Parathyroid adenoma (tissue), 2 donors: Measurements from ENCODE around the gene COTL1.

Experiments used
- H2AFZ ChIP-seq: fragments of 300-600 bp; sonication (generic); one replicate; pipeline ENCODE4 v1.7.0; 2017; ENCODE audit warnings: antibody characterized with exemption, mild to moderate bottlenecking
- H3K27ac ChIP-seq: fragments of 300-600 bp; sonication (generic); one replicate; pipeline ENCODE4 v1.7.0; 2017
- H3K27me3 ChIP-seq: fragments of 300-600 bp; sonication (generic); one replicate; pipeline ENCODE4 v1.7.0; 2017; ENCODE audit warnings: low read length; ENCODE audit not compliant: control insufficient read depth, insufficient read depth
- H3K36me3 ChIP-seq: fragments of 300-600 bp; sonication (generic); one replicate; pipeline ENCODE4 v1.7.0; 2017; ENCODE audit warnings: low read length; ENCODE audit not compliant: control insufficient read depth, insufficient read depth
- H3K4me1 ChIP-seq: fragments of 300-600 bp; sonication (generic); one replicate; pipeline ENCODE4 v1.7.0; 2017; ENCODE audit warnings: control low read depth
- H3K4me2 ChIP-seq: fragments of 300-600 bp; sonication (generic); one replicate; pipeline ENCODE4 v1.7.0; 2017; ENCODE audit warnings: low read length
- H3K4me3 ChIP-seq: fragments of 300-600 bp; sonication (generic); one replicate; pipeline ENCODE4 v1.7.0; 2017; ENCODE audit warnings: low read depth, low read length
- H3K79me2 ChIP-seq: fragments of 300-600 bp; sonication (generic); one replicate; pipeline ENCODE4 v1.7.0; 2017; ENCODE audit warnings: control low read depth
- H3K9ac ChIP-seq: fragments of 300-600 bp; sonication (generic); one replicate; pipeline ENCODE4 v1.7.0; 2017; ENCODE audit warnings: mild to moderate bottlenecking
- H3K9me3 ChIP-seq: fragments of 300-600 bp; sonication (generic); one replicate; pipeline ENCODE4 v1.7.0; 2017; ENCODE audit warnings: low read length; ENCODE audit not compliant: control insufficient read depth
- TF ChIP-seq, protein P1 (sequence below): fragments of 300-600 bp; sonication (generic); IDR thresholded peaks from one replicate; pipeline ENCODE4 v1.7.0; 2017; ENCODE audit warnings: antibody characterized with exemption, mild to moderate bottlenecking
- donor health status: primary hyperparathyroidism.

Gene COTL1

DNA sequence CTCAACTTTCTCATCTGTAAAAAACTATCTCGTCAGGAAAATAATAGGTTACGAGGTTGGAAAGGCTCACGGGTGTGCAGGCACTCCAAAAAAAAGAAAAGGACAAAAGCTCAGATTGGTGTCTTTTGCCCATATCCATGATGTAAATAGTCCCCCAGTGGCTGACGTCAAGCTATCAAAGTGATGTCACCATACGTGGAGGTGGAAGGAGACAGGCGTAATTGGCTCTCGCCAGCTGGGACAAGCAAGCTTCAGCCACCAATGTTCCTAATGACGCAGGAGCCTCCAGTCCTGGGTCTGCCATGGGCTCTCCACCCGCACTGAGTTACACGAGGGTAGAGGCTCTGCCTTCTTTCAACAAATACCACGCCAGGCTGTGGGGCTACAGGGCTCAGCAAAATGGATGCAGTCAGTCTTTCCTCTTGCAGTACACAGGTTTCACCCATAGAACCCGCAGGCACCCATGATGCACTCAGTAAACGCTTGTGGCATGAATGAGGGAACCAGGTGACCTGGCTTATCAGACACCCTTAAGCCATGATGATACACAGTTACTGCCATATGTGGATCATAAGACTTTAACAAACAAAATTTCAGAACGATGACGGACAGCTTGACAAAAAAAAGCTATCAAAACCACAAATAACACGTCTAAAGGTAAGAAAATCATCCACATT is 50.5 kb downstream of the COTL1 start:
- H3K27me3 ChIP-seq: no peaks in the 10 kb centered on the region

DNA sequence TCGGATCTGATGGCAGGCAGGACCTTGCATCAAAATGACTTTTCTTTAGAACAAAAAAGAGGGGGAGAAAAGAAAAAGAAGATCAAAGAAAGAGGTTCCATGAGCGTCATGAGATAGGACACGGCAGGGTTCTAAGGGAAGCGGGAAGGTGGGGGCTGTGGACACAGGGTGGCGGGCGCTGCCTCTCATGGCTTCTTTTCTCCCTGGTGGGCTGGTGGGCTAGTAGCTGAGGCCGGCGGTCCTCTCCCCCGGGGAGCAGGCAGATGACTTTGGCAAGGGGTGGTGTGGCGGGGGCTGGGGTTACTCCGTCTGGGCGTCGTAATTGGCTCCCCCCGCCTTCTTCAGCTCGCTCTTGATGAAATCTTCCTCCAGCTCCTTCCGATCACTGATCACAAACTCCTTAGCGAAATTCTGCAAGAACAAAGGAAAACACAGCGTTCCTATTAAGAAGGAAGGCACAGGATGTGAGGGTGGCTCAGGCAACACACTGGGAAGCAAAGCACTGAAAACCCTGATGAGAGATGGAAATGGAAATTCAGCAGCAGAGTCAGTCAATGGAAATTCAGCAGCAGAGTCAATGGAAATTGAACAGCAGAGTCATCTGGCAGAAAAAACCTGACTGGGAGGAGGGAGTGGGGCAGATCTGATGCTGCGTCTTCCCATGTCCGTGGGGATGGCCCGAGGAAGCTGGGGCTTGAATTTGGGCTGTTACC is 51.2 kb downstream of the COTL1 start:
- Histone ChIP-seq H2AFZ (no peak overlapping the region), H3K4me1 (no peaks in the 10 kb centered on the region), H3K9me3 (no peaks in the 10 kb centered on the region), H3K4me2 (no peak overlapping the region), H3K9ac (no peak overlapping the region), H3K4me3 (no peak overlapping the region), H3K36me3 (no peaks in the 10 kb centered on the region), H3K27me3 (no peaks in the 10 kb centered on the region), H3K79me2 (no peaks in the 10 kb centered on the region), H3K27ac (no peak overlapping the region)
- TF ChIP-seq, protein P1, sequence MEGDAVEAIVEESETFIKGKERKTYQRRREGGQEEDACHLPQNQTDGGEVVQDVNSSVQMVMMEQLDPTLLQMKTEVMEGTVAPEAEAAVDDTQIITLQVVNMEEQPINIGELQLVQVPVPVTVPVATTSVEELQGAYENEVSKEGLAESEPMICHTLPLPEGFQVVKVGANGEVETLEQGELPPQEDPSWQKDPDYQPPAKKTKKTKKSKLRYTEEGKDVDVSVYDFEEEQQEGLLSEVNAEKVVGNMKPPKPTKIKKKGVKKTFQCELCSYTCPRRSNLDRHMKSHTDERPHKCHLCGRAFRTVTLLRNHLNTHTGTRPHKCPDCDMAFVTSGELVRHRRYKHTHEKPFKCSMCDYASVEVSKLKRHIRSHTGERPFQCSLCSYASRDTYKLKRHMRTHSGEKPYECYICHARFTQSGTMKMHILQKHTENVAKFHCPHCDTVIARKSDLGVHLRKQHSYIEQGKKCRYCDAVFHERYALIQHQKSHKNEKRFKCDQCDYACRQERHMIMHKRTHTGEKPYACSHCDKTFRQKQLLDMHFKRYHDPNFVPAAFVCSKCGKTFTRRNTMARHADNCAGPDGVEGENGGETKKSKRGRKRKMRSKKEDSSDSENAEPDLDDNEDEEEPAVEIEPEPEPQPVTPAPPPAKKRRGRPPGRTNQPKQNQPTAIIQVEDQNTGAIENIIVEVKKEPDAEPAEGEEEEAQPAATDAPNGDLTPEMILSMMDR: no peak

More for the DNA sequence above, 50.5 kb downstream of the COTL1 start:
- Histone ChIP-seq H2AFZ (no peak overlapping the region), H3K9me3 (no peaks in the 10 kb centered on the region), H3K27ac (no peak overlapping the region), H3K9ac (no peak overlapping the region), H3K4me1 (no peaks in the 10 kb centered on the region), H3K36me3 (no peaks in the 10 kb centered on the region), H3K4me3 (no peak overlapping the region), H3K79me2 (no peaks in the 10 kb centered on the region), H3K4me2 (no peak overlapping the region)
- TF ChIP-seq, protein P1: no peak

DNA sequence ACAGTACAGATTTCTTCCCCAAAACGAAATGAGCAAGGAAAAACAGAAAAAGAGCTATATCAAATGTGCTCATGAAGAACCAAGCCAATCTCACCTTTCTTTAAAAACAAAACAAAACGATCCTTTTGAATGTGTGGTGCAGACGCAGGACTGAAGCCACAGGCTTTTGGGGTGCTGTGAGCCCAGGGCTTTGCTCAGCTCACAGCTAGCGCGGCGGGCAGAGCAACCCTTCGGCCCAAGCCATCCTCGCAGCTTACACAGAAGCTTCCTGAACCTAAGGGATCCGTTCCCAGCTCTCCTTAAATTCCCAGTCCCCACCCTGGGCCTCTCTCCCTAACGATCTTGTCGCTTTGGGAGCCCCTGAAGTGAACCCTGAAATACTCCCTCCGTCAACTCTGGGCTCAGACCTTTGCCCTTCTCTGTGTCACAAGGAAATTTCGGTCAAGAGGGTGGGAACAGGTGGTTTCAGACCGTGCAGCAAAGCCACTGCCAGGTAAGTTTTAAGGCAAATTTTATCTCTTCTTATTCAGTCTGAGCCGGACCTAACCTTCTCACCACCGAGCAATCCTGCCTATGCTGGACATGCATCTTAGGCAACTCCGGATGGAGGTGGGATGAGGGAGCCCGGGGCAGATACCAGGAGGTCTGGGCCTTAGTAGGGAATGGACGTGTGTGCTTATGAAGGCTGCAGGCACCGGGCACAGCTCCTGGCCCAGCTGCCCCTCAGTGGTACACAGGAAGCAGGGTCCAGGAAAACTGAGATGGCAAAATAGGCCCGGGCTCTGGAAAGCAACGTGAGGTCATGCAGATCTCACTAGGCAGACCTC is 52.0 kb downstream of the COTL1 start:
- no peaks in the 10 kb centered on the region for H3K79me2 ChIP-seq
- H3K9ac ChIP-seq: no peak overlapping the region
- H3K4me3 ChIP-seq: no peak overlapping the region
- H3K9me3 ChIP-seq: no peaks in the 10 kb centered on the region
- TF ChIP-seq, protein P1: no peak
- no peak overlapping the region for H3K4me2 ChIP-seq
- H3K36me3 ChIP-seq: no peaks in the 10 kb centered on the region
- no peak overlapping the region for H3K27ac ChIP-seq
- H3K4me1 ChIP-seq: no peaks in the 10 kb centered on the region
- no peaks in the 10 kb centered on the region for H3K27me3 ChIP-seq
- no peak overlapping the region for H2AFZ ChIP-seq

DNA sequence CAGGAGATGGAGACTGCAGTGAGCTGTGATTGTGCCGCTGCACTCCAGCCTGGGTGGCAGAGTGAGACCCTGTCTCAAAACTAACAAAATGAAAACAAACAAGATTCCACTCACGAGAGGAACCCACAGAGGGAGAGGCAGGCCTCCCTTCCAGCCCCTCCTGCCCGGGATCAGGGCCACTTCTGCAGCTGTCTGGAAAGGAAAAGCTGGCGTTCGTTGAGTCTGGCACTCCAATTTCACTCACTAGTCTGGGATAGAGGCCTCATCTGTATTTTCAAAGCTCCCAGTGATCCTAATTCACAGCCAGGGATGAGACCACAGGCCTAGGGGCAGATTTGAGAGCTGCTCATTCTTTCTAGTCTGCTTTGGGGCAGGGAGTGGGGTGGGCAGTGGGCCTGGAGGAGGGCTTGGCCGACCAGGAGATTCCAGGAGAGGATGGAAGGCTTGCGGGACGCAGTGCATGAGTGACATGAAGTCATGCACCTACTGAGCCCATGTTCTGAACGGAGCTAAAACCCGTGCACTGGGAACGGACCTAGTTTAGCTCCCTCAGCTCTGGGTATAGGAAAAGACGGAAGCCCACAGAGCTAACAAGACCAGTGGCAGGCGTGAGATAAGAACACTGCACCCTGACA is 54.0 kb downstream of the COTL1 start:
- Histone ChIP-seq H3K4me3 (no peak overlapping the region), H3K27ac (no peak overlapping the region), H3K4me2 (no peak overlapping the region), H3K9me3 (no peaks in the 10 kb centered on the region), H3K27me3 (no peaks in the 10 kb centered on the region), H3K79me2 (no peaks in the 10 kb centered on the region), H2AFZ (no peak overlapping the region), H3K36me3 (no peaks in the 10 kb centered on the region), H3K9ac (no peak overlapping the region), H3K4me1 (no peaks in the 10 kb centered on the region)
- TF ChIP-seq, protein P1: no peak
